OCI-M2 (cell line): ENCODE results near the gene CHCHD3.

ENCODE experiments used
- DNase-seq: peaks from one replicate; lab custom pipeline; 2025; ENCODE audit not compliant: unreplicated experiment; lab: John Stamatoyannopoulos, UW

The CHCHD3 gene

GRCh38 chr7:132869166-132869861 lies 212.6 kb downstream of the CHCHD3 start:
- DNase-seq = no peak

- no peak for DNase-seq
Observed at GRCh38 chr7:132866551-132866950, 215.3 kb downstream of the CHCHD3 start.

GRCh38 chr7:132866144-132866531 lies 215.8 kb downstream of the CHCHD3 start:
- no peak for DNase-seq

GRCh38 chr7:132865366-132866143 lies 216.3 kb downstream of the CHCHD3 start:
- no peak for DNase-seq

DNA sequence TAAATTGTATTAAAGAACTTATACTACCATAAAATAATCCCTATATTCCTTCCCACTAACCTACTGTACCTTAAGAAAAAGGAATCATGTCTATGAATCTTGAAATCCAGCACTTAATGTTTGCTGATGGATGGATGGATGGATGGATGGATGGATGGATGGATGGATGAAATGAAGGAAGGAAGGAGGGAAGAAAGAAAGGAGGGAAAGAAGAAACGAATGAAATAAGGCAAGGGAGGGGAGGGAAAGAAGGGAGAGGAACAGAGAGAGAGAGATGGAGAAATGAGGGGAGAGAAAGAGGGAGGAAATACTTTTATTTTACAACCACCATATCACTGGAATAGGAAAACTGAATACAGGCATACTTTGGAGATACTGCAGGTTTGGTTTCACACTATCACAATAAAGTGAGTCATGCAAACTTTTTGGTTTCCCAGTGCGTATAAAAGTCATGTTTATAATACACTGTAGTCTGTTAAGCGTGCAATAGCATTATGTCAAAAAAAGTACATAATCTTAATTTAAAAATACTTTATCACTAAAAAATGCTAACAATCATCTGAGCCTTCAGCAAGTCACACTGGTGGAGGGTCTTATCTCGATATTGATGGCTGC lies 219.8 kb downstream of the CHCHD3 start:
- DNase-seq = no peak

DNA sequence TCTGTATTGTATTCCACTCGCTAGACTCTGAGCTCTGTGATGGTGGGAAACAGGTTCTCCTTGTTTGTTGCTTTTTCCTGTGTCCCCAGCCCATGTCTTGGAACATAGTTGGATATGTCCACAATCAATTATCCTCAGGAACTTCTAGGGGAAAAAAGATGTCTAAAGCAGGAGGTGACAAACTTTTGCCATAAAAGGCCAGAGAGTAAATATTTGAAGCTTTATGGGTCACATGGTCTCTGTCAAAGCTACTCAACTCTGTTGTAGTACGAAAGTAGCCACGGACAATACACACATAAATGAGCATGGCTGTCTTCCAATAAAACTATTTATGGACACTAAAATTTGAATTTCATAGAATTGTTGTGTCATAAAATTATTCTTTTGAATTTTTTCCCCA lies 220.5 kb downstream of the CHCHD3 start:
- DNase-seq = no peak

DNA sequence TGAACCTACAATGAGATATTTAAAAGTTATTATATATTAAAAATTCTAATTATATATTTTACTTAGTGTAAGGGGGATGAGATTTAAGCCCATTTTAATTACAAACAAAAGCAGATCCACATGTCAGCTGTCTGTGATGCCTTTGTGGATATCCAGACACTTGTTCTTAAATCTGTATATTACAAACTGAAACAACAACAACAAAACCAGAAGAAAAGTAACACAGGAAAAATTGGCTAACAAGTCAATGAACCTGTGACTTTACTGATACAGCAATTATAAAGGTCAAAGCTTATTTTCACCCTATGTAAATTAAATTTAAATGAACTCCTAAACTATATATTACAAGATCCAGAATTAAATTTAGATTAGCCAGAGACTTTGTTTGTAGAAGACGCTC lies 222.7 kb downstream of the CHCHD3 start:
- no peak for DNase-seq

- DNase-seq = no peak
Observed at GRCh38 chr7:132858760-132859159, 223.1 kb downstream of the CHCHD3 start.

DNA sequence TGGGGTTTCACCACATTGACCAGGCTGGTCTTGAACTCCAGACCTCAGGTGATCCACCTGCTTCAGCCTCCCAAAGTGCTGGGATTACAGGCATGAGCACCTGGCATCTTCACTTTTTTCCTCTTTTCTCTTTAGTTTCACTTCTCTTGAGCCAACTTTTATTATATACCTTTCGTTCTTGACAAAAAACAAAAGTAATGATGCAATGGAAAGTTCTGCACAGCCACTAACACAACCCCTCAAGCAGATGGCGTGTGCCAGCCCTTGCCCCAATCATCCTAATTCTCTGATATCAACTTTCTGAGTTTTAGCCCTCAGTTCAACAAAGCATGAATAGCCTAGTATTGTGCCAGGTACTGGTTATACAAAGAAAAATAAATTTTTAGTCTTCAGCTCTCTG lies 223.6 kb downstream of the CHCHD3 start:
- no peak for DNase-seq

DNA sequence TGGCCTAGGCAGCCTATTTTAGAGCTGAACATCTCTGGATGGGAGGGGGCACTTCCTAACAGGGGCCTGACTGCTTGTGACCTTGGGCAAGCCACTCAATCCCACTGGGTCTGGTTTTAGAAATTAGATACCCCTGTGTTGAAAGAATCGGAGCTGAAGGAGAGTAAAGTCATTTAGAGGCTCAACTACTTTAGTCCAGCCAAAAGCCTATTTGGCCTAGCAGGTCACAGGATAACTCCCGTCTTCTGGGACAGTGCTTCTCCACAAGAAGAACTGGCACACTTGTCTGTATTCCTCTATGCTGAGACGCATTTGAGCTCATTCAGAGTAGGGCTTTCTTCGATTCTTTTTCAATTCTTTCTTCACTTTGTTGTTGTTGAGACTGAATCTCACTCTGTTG lies 224.2 kb downstream of the CHCHD3 start:
- DNase-seq = no peak

DNA sequence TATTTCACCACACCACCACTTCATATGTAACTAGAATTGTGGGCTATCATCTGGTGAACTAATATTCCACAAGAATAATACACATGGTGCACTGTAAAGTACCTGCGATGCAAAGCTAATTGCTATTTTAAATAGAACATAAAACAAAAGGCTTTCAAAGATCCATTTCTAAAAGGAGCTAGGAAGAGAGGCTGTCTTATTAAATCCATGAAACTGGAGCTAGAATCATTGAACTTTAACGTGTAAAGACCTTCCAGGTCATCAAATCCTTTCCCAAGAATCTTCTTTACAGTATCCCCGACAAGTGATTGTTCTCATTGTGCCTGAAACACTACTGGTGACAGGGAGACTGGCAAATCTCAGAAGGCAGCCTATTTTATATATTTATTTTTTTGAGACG lies 224.9 kb downstream of the CHCHD3 start:
- no peak for DNase-seq

GRCh38 chr7:132856416-132856815 lies 225.5 kb downstream of the CHCHD3 start:
- no peak for DNase-seq

- no peak for DNase-seq
Observed at GRCh38 chr7:132855901-132856300, 226.0 kb downstream of the CHCHD3 start.

GRCh38 chr7:132854238-132854637 lies 227.7 kb downstream of the CHCHD3 start:
- DNase-seq = no peak

DNA sequence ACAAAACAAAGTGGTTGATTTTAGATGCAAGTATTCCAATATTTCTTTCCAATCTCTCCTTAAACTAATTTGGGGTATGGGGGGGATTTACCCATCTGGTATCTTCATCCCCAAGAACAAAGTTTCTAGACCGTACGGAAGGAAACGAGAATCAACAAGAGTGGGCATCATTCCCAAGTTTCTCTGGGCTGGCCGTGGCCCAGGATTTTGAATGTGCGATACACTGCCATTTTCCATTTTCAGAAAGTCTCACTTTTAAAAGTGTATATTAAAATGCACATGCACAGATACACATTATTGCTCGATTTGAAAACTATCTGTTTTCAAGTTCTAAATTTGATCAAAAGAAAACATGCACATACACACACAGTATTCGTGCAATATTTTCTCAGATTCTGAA lies 234.5 kb downstream of the CHCHD3 start:
- DNase-seq = no peak

DNA sequence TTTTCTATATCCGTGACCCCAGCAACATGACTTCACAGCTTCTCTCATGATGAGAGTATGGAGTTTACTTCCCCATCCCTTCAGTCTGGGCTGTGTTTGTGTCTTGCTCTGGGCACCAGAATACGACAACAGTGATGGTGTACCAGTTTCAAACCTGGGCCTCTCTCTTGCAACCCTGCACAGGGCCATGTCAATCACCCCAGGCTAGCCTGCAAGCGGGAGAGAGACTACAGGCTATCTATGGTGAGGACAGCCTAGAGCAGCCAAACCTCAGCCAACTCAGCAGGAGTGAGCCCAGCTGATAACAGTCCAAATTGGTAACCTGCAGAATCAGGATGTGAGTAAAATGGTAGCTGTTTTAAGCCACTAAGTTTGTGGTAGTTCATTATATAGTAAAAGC lies 235.8 kb downstream of the CHCHD3 start:
- no peak for DNase-seq

GRCh38 chr7:132842478-132842877 lies 239.4 kb downstream of the CHCHD3 start:
- no peak for DNase-seq

- DNase-seq = no peak
Observed at GRCh38 chr7:132840199-132840598, 241.7 kb downstream of the CHCHD3 start.

DNA sequence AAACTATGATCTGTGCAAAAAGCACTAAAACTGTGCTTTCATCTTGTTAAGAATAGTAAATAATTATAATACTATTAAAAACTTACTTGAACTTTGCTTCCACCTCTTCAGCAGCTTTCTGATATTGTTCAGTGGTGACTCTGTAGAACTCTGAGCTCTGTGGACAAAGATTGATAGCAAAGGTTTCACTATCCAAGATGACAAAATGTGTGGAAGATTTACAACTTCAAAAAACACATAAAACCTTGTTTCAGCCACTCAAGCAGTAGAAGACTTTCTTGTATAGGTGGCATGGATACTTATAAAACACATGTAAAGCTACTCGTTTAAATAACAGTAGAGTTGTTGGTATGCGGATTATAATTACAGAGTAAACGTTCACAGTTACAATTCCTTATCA lies 243.6 kb downstream of the CHCHD3 start:
- DNase-seq = no peak

GRCh38 chr7:132837529-132837928 lies 244.4 kb downstream of the CHCHD3 start:
- no peak for DNase-seq

DNA sequence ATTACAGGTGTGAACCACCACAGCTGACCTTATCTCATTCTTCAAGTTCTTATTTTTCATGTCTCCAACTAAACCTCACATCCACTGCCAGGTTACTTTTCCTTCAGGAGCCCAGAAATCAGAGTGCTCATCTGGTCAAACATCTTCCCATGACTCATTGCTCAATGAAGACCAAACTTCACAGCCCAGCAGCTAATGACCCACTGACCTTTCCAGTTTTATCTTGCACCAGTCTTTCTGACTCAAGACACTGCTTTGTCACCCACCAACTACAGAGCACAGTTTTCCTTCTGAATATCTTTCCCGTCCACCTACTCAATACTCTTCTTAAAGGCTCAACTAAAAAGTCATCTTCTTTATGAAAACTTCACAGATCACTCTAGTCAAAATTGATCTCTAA lies 245.1 kb downstream of the CHCHD3 start:
- DNase-seq = no peak

DNA sequence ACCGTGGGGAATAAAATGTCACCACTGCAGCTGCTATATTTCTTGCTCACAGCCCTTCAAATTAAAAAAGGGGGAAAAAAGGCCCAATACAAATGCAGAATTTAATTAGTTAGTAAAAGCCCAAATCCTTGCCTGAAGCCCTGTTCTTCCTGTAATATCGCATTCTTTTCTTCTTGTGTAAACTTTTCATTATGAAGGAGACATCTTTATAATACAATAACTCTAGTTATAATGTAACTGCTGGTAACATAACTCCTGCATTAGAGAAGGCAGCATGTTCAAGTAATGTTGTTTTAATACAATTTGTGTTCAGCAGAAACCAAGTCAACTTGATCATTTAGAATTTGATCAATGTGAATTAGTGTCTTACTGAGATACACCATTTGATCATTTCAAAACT lies 250.9 kb downstream of the CHCHD3 start:
- DNase-seq = no peak
